Ovary (tissue), 3 donors: ENCODE results near the gene ALG1.

Experiments used
- CTCF ChIP-seq, 3 donors: fragments of 450-650 bp in 2 of 3; fragments of 200-600 bp in 1 of 3; IDR thresholded peaks; one replicate each; pipeline versions ENCODE4 v1.5.1 to v1.8.0; 2016 to 2022; ENCODE audit warnings: antibody characterized with exemption in 3 of 3, mild to moderate bottlenecking in 1 of 3
- POLR2A ChIP-seq: fragments of 450-650 bp; IDR thresholded peaks from one replicate; pipeline ENCODE4 v1.6.1; 2017; ENCODE audit warnings: antibody characterized with exemption, mild to moderate bottlenecking, moderate library complexity
- donor health status: DM: no; HTN: no; CAD: no.

GRCh38 chr16:5072334-5073278, 963 bp downstream of the ALG1 start:
- TF ChIP-seq CTCF (IDR thresholded peaks at IDR 0.05) (no peak), POLR2A (no peak)
